MCF 10A (cell line): ENCODE measurements around the gene ATOH8. TPM values are rescaled to one million over a fixed set of nuclear protein-coding genes. Genes with fewer than 3 reads are reported as not detected.
"Not testable (repeated sequence)": the region's sequence is repeated elsewhere in the genome, so short reads cannot be mapped to it uniquely, and the experiment has no call there.

Source experiments
- BruUV-seq: library from RNA; stranded (reverse); fragments of 400-500 nt; replicated peaks from 2 replicates; lab custom pipeline; 2021; lab: Mats Ljungman, UMichigan
- CTCF ChIA-PET: fragments of 300-600 bp; sonication (Branson Sonifier 250); formaldehyde crosslinking; extraction: SDS; loops from one replicate; lab custom pipeline; 2021; ENCODE audit warnings: antibody characterized with exemption, inconsistent platforms; lab: Yijun Ruan, JAX
- POLR2A ChIA-PET: fragments of 300-600, 350-650 bp; sonication (Branson Sonifier 250); formaldehyde crosslinking; extraction: SDS; loops from one replicate; lab custom pipeline; 2020; ENCODE audit warnings: antibody characterized with exemption, inconsistent platforms; lab: Yijun Ruan, JAX
- DNase-seq: peaks from one replicate; pipeline ENCODE4 v3.0.0-alpha.2; 2018; ENCODE audit not compliant: unreplicated experiment
- H3K27ac Mint-ChIP-seq: one replicate; pipeline ENCODE4 v1.8.0; 2022; ENCODE audit warnings: mild to moderate bottlenecking, low read depth, mixed read lengths; ENCODE audit not compliant: unreplicated experiment
- H3K27me3 Mint-ChIP-seq: one replicate; pipeline ENCODE4 v1.8.0; 2022; ENCODE audit warnings: mixed read lengths; ENCODE audit not compliant: insufficient read depth, unreplicated experiment
- H3K36me3 Mint-ChIP-seq: one replicate; pipeline ENCODE4 v1.8.0; 2022; ENCODE audit warnings: mild to moderate bottlenecking, moderate library complexity, mixed read lengths; ENCODE audit not compliant: insufficient read depth, unreplicated experiment
- H3K4me1 Mint-ChIP-seq: one replicate; pipeline ENCODE4 v1.8.0; 2022; ENCODE audit warnings: mixed read lengths; ENCODE audit not compliant: insufficient read depth, unreplicated experiment
- H3K4me3 Mint-ChIP-seq: one replicate; pipeline ENCODE4 v1.8.0; 2022; ENCODE audit warnings: mild to moderate bottlenecking, moderate library complexity, mixed read lengths; ENCODE audit not compliant: unreplicated experiment
- H3K9me3 Mint-ChIP-seq: one replicate; pipeline ENCODE4 v1.8.0; 2022; ENCODE audit warnings: mixed read lengths; ENCODE audit not compliant: unreplicated experiment
- intact Hi-C: fragments of 100-400 bp; cut with micrococcal nuclease; formaldehyde crosslinking; loops from 2 replicates; pipeline ENCODE4 v1.14.1; 2022
- total RNA-seq: library from RNA; stranded (reverse); gene quantifications from 2 replicates; pipeline ENCODE4 v1.2.3, GENCODE V29; 2022
- TF ChIP-seq, protein P1 (sequence below): fragments of 200-600 bp; IDR thresholded peaks from one replicate; pipeline ENCODE4 v1.8.0; 2022; ENCODE audit warnings: antibody characterized with exemption, mild to moderate bottlenecking; ENCODE audit not compliant: unreplicated experiment

Gene ATOH8
- total RNA-seq, 1 experiment from 2014 or later, result 0.72 TPM

DNA sequence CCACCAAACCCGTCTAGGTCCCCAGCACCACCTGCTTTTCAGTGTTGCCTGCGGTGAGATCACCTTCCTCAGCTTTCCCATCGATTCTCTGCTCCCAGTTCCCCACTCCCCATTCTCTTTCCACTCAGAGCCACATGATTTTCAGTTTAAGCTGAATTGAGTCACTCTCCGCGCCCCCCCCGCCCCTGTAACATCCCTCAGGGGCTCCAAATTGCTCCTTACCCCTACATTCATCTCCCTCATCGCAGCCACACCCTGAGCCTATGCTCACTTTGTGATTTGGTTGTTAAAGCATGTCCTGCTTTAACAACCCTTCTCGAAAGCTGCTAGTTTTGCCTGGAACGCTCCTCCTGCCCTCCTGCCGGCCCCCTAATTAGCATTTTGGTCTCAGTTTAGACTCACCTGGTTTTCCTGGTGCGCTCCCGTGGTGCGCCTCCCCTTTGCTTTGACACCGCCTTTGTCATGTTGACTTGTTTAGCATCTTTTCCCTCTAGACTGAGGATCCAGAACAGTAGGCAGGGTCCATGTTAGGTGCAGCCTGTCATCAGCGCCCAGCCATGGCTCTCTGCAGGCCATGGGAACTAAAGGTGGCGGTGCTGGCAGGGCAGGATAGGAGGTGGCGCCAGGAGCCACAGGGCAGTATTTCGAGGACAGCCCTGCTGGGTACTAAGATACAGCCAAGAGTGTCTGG is 74.2 kb downstream of the ATOH8 start:
- H3K4me1 Mint-ChIP-seq, result peaks cover 5% of the 10 kb centered on the region
- no peak overlapping the region for H3K4me3 Mint-ChIP-seq
- BruUV-seq, result no TSS peak
- TF ChIP-seq, protein P1, sequence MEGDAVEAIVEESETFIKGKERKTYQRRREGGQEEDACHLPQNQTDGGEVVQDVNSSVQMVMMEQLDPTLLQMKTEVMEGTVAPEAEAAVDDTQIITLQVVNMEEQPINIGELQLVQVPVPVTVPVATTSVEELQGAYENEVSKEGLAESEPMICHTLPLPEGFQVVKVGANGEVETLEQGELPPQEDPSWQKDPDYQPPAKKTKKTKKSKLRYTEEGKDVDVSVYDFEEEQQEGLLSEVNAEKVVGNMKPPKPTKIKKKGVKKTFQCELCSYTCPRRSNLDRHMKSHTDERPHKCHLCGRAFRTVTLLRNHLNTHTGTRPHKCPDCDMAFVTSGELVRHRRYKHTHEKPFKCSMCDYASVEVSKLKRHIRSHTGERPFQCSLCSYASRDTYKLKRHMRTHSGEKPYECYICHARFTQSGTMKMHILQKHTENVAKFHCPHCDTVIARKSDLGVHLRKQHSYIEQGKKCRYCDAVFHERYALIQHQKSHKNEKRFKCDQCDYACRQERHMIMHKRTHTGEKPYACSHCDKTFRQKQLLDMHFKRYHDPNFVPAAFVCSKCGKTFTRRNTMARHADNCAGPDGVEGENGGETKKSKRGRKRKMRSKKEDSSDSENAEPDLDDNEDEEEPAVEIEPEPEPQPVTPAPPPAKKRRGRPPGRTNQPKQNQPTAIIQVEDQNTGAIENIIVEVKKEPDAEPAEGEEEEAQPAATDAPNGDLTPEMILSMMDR, result no peak
- H3K27me3 Mint-ChIP-seq, result no peaks in the 10 kb centered on the region
- no peak for DNase-seq
- intact Hi-C loops, result loop anchor here (1.0 kb wide), 2 partner anchors 61 to 252 kb away; no protein-coding TSS in a partner anchor
- ChIA-PET CTCF (interaction anchor here (0.5 to 10.1 kb wide), 55 partner anchors 8 to 667 kb away, joined by 3 to 165 read pairs (median 4); partner anchors contain the start of genes POLR1A and PTCD3), POLR2A (interaction anchor here (0.5 to 1.9 kb wide), 6 partner anchors 11 to 279 kb away, joined by 3 to 7 read pairs (median 4); no protein-coding TSS in a partner anchor)
- no peaks in the 10 kb centered on the region for H3K36me3 Mint-ChIP-seq
- no peak overlapping the region for H3K27ac Mint-ChIP-seq
- H3K9me3 Mint-ChIP-seq, result no peaks in the 10 kb centered on the region

DNA sequence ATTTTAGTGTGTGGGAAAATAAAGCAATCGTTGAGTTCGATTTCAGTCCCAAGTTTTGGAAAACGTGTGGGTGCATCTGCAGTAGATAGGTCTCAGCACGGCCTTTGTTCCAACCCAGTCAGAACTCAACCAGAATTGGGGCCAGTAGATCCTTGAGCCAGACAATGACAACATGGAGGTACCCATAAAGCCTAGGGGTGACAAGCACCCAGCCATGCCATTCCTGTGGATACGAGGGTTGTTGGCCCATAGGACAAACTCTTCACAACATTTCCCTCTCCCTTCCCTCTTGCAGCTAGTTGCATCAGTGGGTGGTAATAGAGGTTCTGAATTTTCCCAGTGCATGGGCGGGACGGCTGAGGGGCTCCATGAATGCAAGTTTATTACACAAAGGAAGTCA is 74.9 kb downstream of the ATOH8 start:
- Mint-ChIP-seq H3K4me1 (peaks cover 5% of the 10 kb centered on the region), H3K27ac (no peak overlapping the region), H3K4me3 (no peak overlapping the region), H3K36me3 (no peaks in the 10 kb centered on the region), H3K27me3 (no peaks in the 10 kb centered on the region), H3K9me3 (no peaks in the 10 kb centered on the region)
- intact Hi-C loops, result no loop called here
- BruUV-seq, result no TSS peak
- DNase-seq, result no peak
- TF ChIP-seq, protein P1, result no peak
- POLR2A ChIA-PET, result no interaction called here
- CTCF ChIA-PET, result interaction anchor here (0.7 to 10.1 kb wide), 6 partner anchors 22 to 300 kb away, joined by 3 to 165 read pairs (median 4); no protein-coding TSS in a partner anchor

DNA sequence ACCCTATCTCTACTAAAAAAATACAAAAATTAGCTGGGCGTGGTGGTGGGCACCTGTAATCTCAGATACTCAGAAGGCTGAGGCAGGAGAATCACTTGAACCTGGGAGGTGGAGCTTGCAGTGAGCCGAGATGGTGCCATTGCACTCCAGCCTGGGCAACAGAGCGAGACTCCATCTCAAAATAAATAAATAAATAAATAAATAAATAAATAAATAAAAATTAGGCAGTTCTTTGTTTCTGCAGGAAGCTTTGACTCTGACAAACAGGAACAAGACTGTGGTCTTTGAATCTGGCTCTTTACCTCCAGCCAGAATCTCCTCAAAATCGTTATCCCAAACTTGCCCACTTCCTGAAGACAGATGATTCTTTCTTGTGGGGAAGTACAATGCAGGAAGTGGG is 75.6 kb downstream of the ATOH8 start:
- H3K4me3 Mint-ChIP-seq, H3K36me3 Mint-ChIP-seq, H3K27ac Mint-ChIP-seq, H3K9me3 Mint-ChIP-seq, BruUV-seq, DNase-seq, intact Hi-C loops, H3K27me3 Mint-ChIP-seq, POLR2A ChIA-PET, H3K4me1 Mint-ChIP-seq: not testable (repeated sequence)
- CTCF ChIA-PET, result interaction anchor here (0.6 to 10.1 kb wide), 5 partner anchors 31 to 250 kb away, joined by 3 to 165 read pairs (median 3); no protein-coding TSS in a partner anchor

DNA sequence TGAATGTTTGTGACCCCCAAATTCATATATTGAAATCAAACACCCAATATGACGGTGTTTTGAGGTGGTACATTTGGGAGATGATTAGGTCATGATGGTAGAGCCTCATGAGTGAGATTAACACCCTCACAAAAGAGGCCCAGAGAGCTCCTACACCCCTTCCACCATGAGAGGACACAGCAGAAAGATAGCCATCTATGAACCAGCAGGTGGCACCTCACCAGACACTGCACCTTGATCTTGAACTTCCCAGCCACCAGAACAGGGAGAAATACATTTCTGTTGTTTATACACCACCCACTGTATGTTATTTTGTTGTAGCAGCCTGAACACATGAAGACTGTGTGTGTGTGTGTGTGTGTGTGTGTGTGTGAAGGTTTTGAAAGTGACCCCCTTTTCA is 76.9 kb downstream of the ATOH8 start:
- Mint-ChIP-seq H3K4me3 (no peak overlapping the region), H3K27ac (no peak overlapping the region), H3K36me3 (no peaks in the 10 kb centered on the region), H3K9me3 (peaks cover 6% of the 10 kb centered on the region), H3K27me3 (no peaks in the 10 kb centered on the region), H3K4me1 (peaks cover 5% of the 10 kb centered on the region)
- intact Hi-C loops, result loop anchor here (5.0 kb wide), 1 partner anchor 542 kb away; no protein-coding TSS in a partner anchor
- BruUV-seq, result no TSS peak
- ChIA-PET CTCF (interaction anchor here (1.0 to 10.1 kb wide), 3 partner anchors 16 to 248 kb away, joined by 3 to 165 read pairs (median 5); no protein-coding TSS in a partner anchor), POLR2A (interaction anchor here (0.7 to 0.8 kb wide), 2 partner anchors 233 to 276 kb away, joined by 3 read pairs; partner anchors contain the start of genes POLR1A and PTCD3)
- TF ChIP-seq, protein P1, result no peak
- peak; percentile 18 for DNase-seq
